HepG2 (cell line): ENCODE results near the gene HOXB5. TPM values are rescaled to one million over a fixed set of nuclear protein-coding genes. Genes with fewer than 3 reads are reported as not detected.

ENCODE experiments used
- ATAC-seq: fragments of 200-7000 bp; cut with Tn5 transposase; 3 replicates; pipeline ENCODE4 v1.9.1; 2020; ENCODE audit warnings: mild to moderate bottlenecking, moderate library complexity
- BruUV-seq: library from RNA; stranded (reverse); fragments of 400-500 nt; replicated peaks from 2 replicates; lab custom pipeline; 2021; lab: Mats Ljungman, UMichigan
- CTCF ChIA-PET: fragments of 300-600 bp; formaldehyde crosslinking; extraction: SDS; loops from one replicate; lab custom pipeline; 2021; ENCODE audit warnings: low total read pairs, inconsistent platforms, low intra/inter-chr PET ratio; lab: Yijun Ruan, JAX
- POLR2A ChIA-PET: fragments of 350-600 bp; sonication (Branson Sonifier 250); formaldehyde crosslinking; loops from one replicate; lab custom pipeline; 2020; ENCODE audit warnings: antibody characterized with exemption, inconsistent platforms; lab: Yijun Ruan, JAX
- DNase-seq: peaks from one replicate; pipeline ENCODE4 v3.0.0-alpha.2; 2015; ENCODE audit warnings: low spot score
- FAIRE-seq: peaks from 3 replicates; lab custom pipeline; 2011; peaks lifted over from hg19 to GRCh38; lab: Jason Lieb, UNC
- H2AFZ ChIP-seq: one replicate; pipeline ENCODE4 v1.6.1; 2011; ENCODE audit warnings: low read length, inconsistent platforms
- H3K27ac ChIP-seq: fragments of 300-600 bp; 3 replicates; pipeline ENCODE4 v1.8.0; 2011; ENCODE audit warnings: mixed run types, mild to moderate bottlenecking, mixed read lengths, low read length, inconsistent platforms; ENCODE audit not compliant: insufficient read depth; ENCODE audit errors: extremely low read length
- H3K27me3 ChIP-seq, 2 experiments: fragments of 200-600 bp in 1 of 2; 2 replicates in 1 of 2; 3 replicates in 1 of 2; pipeline versions ENCODE4 v1.6.0 to v1.8.0; 2011; ENCODE audit warnings: low read length in 2 of 2, mild to moderate bottlenecking in 2 of 2, moderate library complexity in 2 of 2, inconsistent platforms in 1 of 2; ENCODE audit not compliant: insufficient read depth in 2 of 2, control insufficient read depth in 1 of 2
- H3K36me3 ChIP-seq, 2 experiments: fragments of 200-600 bp in 1 of 2; replicated peaks in 1 of 2; 2 replicates in 1 of 2; 3 replicates in 1 of 2; pipeline versions ENCODE4 v1.5.1 to v1.8.0; 2011; ENCODE audit warnings: low read length in 2 of 2, inconsistent platforms in 1 of 2; ENCODE audit not compliant: insufficient read depth in 2 of 2, control insufficient read depth in 1 of 2
- H3K4me1 ChIP-seq: 2 replicates; pipeline ENCODE4 v1.5.1; 2012; ENCODE audit warnings: low read length, inconsistent platforms; ENCODE audit not compliant: insufficient read depth
- H3K4me2 ChIP-seq: 2 replicates; pipeline ENCODE4 v1.6.0; 2011; ENCODE audit warnings: low read depth, low read length, inconsistent platforms
- H3K4me3 ChIP-seq, 3 experiments: fragments of 200-600 bp in 1 of 3; sonication (generic), shearing (Covaris generic) in 1 of 3; replicated peaks in 1 of 3; 2 replicates each; pipeline ENCODE4 v1.5.1; 2011 to 2016; ENCODE audit warnings: low read length in 3 of 3, inconsistent platforms in 2 of 3, low read depth in 2 of 3, mild to moderate bottlenecking in 2 of 3, control low read depth in 1 of 3, mixed read lengths in 1 of 3; ENCODE audit not compliant: insufficient read depth in 1 of 3
- H3K79me2 ChIP-seq: one replicate; pipeline ENCODE4 v1.6.1; 2011; ENCODE audit warnings: low read length, inconsistent platforms; ENCODE audit not compliant: insufficient read depth
- H3K9ac ChIP-seq: 2 replicates; pipeline ENCODE4 v1.6.0; 2011; ENCODE audit warnings: mild to moderate bottlenecking, low read depth, low read length, inconsistent platforms; ENCODE audit not compliant: insufficient read depth
- H3K9me3 ChIP-seq: 2 replicates; pipeline ENCODE4 v1.5.1; 2012; ENCODE audit warnings: mild to moderate bottlenecking, low read length
- H4K20me1 ChIP-seq: 2 replicates; pipeline ENCODE4 v1.6.0; 2011; ENCODE audit warnings: inconsistent platforms, mild to moderate bottlenecking, low read length, moderate library complexity; ENCODE audit not compliant: insufficient read depth
- EZH2 ChIP-seq: conservative IDR thresholded peaks from 2 replicates; pipeline ENCODE4 v1.6.1; 2012; ENCODE audit warnings: mild to moderate bottlenecking, low read depth, low read length, moderate library complexity
- HNRNPK ChIP-seq: fragments of 200-400 bp; formaldehyde crosslinking; IDR thresholded peaks from 2 replicates; pipeline ENCODE4 v1.6.1; 2018; ENCODE audit warnings: low read length, low read depth, moderate library complexity, mild to moderate bottlenecking; ENCODE audit not compliant: poor library complexity, severe bottlenecking
- NFE2L2 ChIP-seq: fragments of 150-350 bp; IDR thresholded peaks from 2 replicates; pipeline ENCODE4 v1.6.1; 2014; ENCODE audit warnings: low read length
- PHF5A ChIP-seq: IDR thresholded peaks from one replicate; pipeline ENCODE4 v1.6.1; 2018; ENCODE audit warnings: low read depth, missing genetic modification reagents; ENCODE audit not compliant: unreplicated experiment
- SKI ChIP-seq: fragments of 450-650 bp; IDR thresholded peaks from one replicate; pipeline ENCODE4 v1.6.1; 2018; ENCODE audit warnings: mild to moderate bottlenecking; ENCODE audit not compliant: partially characterized antibody
- ZNF792 ChIP-seq: IDR thresholded peaks from 2 replicates; pipeline ENCODE4 v1.6.1; 2016
- WGBS: methylation state at CpG from one replicate; pipeline ENCODE4 v1.1.6; 2017; ENCODE audit warnings: low lambda C conversion rate; 5-methylcytosine and 5-hydroxymethylcytosine counted together
- in situ Hi-C: cut with HindIII; loops from 2 replicates; pipeline ENCODE4 v1.10.0; 2017; ENCODE audit warnings: low pct_unique_long_range_greater_than_20kb; ENCODE audit not compliant: extremely low pct_ligation_motif_present
- intact Hi-C: fragments of 100-400 bp; cut with micrococcal nuclease; formaldehyde crosslinking; loops from one replicate; pipeline ENCODE4 v1.10.0; 2022; ENCODE audit not compliant: unreplicated experiment
- polyA plus RNA-seq, 8 experiments: library from polyadenylated mRNA; depleted of rRNA in 3 of 8; stranded (reverse) in 7 of 8; unstranded in 1 of 8; fragments of >200 nt; fragmentation: Illumina TruSeq in 4 of 8; extraction: Trizol in 4 of 8; gene quantifications; 2 replicates each; pipeline versions ENCODE4 v1.2.1 to v1.2.3, GENCODE V29; 2011 to 2016; ENCODE audit warnings: low read depth in 4 of 8, missing spikeins in 1 of 8, mixed read lengths in 1 of 8; ENCODE audit not compliant: insufficient read depth in 1 of 8
- total RNA-seq, 5 experiments: library from RNA; depleted of rRNA; stranded (reverse); fragments of >200 nt; fragmentation: Illumina TruSeq; extraction: Trizol; gene quantifications; 2 replicates each; pipeline ENCODE4 v1.2.3, GENCODE V29; 2016; ENCODE audit warnings: low read depth in 1 of 5
- TF ChIP-seq, protein P1 (sequence below): sonication (generic); formaldehyde crosslinking; IDR thresholded peaks from 2 replicates; pipeline ENCODE4 v1.4.0; 2020; ENCODE audit warnings: mild to moderate bottlenecking, missing genetic modification reagents

HOXB5 gene
- total and polyA plus RNA-seq, 2 of the 13 experiments (the other 11 are each of a cell fraction or from before 2014, with no cell fraction given): not detected

DNA sequence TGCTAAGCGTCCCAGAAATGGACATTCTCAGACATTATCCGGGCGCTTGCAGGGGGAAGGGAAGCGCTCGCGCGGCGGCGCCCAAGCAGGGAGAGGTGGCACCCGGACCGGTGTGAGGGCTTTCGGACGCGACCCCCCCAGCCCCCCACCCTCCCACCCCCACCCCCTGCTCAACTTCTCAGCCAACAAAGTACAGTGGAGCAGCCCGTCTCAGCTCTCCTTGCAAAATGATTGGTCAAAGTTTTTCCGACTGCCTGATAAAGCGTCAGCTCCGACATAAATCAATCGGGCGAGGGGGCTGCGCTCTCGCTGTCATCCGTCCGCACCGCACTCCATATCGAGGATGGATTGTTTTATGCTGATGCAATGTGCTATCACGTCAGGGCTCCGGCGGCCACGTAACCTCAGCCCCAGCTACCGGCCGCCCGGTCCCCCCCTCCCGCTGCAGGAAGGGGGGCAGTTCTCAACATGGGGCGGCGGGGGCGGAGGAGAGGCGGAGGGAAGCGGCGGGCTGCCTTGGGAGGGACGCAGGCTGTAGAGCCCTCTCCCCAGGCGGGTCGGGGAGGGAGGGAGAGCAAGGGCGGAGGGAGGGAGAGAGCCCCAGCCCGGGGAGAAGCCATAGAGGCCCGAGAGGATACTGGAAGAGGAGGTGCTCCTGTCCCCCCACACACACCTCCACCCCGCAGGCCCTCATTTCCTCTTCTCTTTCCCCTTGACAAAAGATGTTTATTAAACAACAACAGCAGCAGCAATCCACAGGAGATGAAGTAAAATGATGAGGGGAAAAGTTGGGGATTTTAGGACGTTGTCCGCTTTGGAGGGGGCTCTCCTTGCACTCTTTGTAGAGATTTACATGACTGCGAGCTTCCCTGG lies 32.9 kb upstream of the HOXB5 start, which contains the start of gene HOXB9:
HOXB9 (minus strand) TSS at position 114 of the 873 bp plus-strand sequence; CDS start at position 25, 89 bp downstream.
- intact Hi-C loops: no loop called here
- ChIA-PET POLR2A (no interaction called here), CTCF (no interaction called here)
- H3K36me3 ChIP-seq: no peaks in the 10 kb centered on the region
- no peak within 1 kb of the TSS for H3K27ac ChIP-seq
- TF ChIP-seq SKI: no peak
- TF ChIP-seq NFE2L2: no peak
- no peak for TF ChIP-seq ZNF792 (CRISPR knock-in tag)
- TF ChIP-seq HNRNPK: peak; percentile 52
- TF ChIP-seq EZH2: peak; percentile 98
- TF ChIP-seq, all 625 proteins: peak for 2
- H3K4me2 ChIP-seq: no peak within 1 kb of the TSS
- DNase-seq (no peak), ATAC-seq (no peak), FAIRE-seq (no peak)
- no peaks in the 10 kb centered on the region for H4K20me1 ChIP-seq
- in situ Hi-C loops: no loop called here
- no peak within 1 kb of the TSS for H3K9ac ChIP-seq
- H2AFZ ChIP-seq: no peak within 1 kb of the TSS
- no TSS peak for BruUV-seq
- no peaks in the 10 kb centered on the region for H3K79me2 ChIP-seq
- H3K9me3 ChIP-seq: no peaks in the 10 kb centered on the region
- peaks cover 39 to 97% of the 10 kb centered on the region in 2 experiments for H3K27me3 ChIP-seq
- WGBS: 28% methylated on average over 40 of the region's 50 CpGs
- H3K4me3 ChIP-seq: no peak within 1 kb of the TSS
- no peaks in the 10 kb centered on the region for H3K4me1 ChIP-seq

DNA sequence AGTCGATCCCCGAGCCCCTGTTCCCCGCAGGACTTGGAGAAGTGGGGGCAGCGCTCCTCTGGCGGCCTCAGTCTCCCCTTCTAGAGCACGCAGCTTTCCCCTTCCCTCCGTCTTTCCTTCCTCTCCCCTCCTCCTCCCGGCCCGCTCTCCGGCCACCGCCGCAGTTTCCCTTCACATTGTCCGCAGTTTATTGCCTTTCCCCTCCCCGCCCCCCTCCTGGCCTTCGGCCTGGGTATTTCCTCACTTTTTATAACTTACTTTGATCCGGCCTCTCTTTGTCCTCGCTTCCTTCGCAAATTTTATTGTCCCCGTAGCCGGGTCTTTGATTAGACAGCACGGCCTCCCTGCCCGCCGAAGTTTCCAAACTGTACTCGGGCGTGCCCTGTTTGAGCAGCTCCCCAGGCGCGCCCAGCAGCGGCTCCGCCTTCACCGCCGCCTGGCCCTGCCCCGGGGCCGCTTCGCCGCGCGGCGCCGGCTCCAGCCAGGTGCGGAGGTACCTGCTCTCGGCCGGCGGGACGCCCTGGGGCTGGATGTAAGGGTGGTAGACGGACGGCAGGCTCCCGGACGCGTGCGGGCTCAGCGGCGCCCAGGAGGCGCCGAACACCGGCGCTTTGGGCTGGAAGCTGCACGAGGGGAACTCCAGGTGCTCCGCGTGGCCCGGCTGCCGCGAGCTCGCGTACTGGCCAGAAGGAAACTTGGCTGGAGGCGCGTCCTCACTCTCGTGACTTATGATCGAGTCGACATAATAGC lies 32.1 kb upstream of the HOXB5 start:
- H3K4me3 ChIP-seq: no peak overlapping the region
- 0 out of 2 replicates have a peak, but pooled peaks cover under 1% of the 10 kb centered on the region for H4K20me1 ChIP-seq
- BruUV-seq: no TSS peak
- ChIA-PET POLR2A (no interaction called here), CTCF (no interaction called here)
- TF ChIP-seq, protein P1, sequence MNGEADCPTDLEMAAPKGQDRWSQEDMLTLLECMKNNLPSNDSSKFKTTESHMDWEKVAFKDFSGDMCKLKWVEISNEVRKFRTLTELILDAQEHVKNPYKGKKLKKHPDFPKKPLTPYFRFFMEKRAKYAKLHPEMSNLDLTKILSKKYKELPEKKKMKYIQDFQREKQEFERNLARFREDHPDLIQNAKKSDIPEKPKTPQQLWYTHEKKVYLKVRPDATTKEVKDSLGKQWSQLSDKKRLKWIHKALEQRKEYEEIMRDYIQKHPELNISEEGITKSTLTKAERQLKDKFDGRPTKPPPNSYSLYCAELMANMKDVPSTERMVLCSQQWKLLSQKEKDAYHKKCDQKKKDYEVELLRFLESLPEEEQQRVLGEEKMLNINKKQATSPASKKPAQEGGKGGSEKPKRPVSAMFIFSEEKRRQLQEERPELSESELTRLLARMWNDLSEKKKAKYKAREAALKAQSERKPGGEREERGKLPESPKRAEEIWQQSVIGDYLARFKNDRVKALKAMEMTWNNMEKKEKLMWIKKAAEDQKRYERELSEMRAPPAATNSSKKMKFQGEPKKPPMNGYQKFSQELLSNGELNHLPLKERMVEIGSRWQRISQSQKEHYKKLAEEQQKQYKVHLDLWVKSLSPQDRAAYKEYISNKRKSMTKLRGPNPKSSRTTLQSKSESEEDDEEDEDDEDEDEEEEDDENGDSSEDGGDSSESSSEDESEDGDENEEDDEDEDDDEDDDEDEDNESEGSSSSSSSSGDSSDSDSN (CRISPR knock-in tag): 0 out of 2 replicates have a peak, but pooled peaks have one; percentile 14
- TF ChIP-seq PHF5A (no peak), EZH2 (peak; percentile 79)
- no peak overlapping the region for H3K9ac ChIP-seq
- in situ Hi-C loops: no loop called here
- H3K36me3 ChIP-seq: no peaks in the 10 kb centered on the region
- H3K79me2 ChIP-seq: no peaks in the 10 kb centered on the region
- H2AFZ ChIP-seq: no peak overlapping the region
- no peaks in the 10 kb centered on the region for H3K9me3 ChIP-seq
- peaks cover 39 to 97% of the 10 kb centered on the region in 2 experiments for H3K27me3 ChIP-seq
- no peaks in the 10 kb centered on the region for H3K4me1 ChIP-seq
- WGBS: 31% methylated on average over 30 of the region's 69 CpGs
- FAIRE-seq (no peak), DNase-seq (no peak), ATAC-seq (peak; percentile 43)
- no peak overlapping the region for H3K4me2 ChIP-seq
- intact Hi-C loops: no loop called here
- H3K27ac ChIP-seq: no peak overlapping the region
